ENCODE results near the gene OR7G1. TPM values are rescaled to one million over a fixed set of nuclear protein-coding genes. Genes with fewer than 3 reads are reported as not detected.

OR7G1 gene
- total RNA-seq, 2 donors from 2014 or later, result not detected

GRCh38 chr19:9130965-9131364 is 15.4 kb upstream of the OR7G1 start:
- Histone ChIP-seq H3K4me3 (no peak overlapping the region), H3K27ac (no peak overlapping the region), H3K4me1 (ENCODE audit: control insufficient read depth in 1 of 2, low read depth in 2 of 2) (no peaks in the 10 kb centered on the region), H3K36me3 (no peaks in the 10 kb centered on the region), H3K27me3 (replicated peaks; ENCODE audit: insufficient read depth) (no peaks in the 10 kb centered on the region), H3K9me3 (no peaks in the 10 kb centered on the region)
- DNase-seq (ENCODE audit: low spot score) (no peak), ATAC-seq (ENCODE audit: insufficient number of reproducible peaks, low FRiP score, low read depth) (no peak)
- no peak for TF ChIP-seq CTCF (IDR thresholded peaks at IDR 0.05)

- Histone ChIP-seq H3K36me3 (no peaks in the 10 kb centered on the region), H3K9me3 (no peaks in the 10 kb centered on the region), H3K4me1 (ENCODE audit: control insufficient read depth in 1 of 2, low read depth in 2 of 2) (no peaks in the 10 kb centered on the region), H3K4me3 (no peak overlapping the region), H3K27me3 (replicated peaks; ENCODE audit: insufficient read depth) (no peaks in the 10 kb centered on the region), H3K27ac (no peak overlapping the region)
- no peak for TF ChIP-seq CTCF (IDR thresholded peaks at IDR 0.05)
- DNase-seq (ENCODE audit: low spot score), result no peak
- no peak for ATAC-seq (ENCODE audit: insufficient number of reproducible peaks, low FRiP score, low read depth)
Observed at GRCh38 chr19:9128171-9128570, 12.6 kb upstream of the OR7G1 start.

- TF ChIP-seq CTCF (IDR thresholded peaks at IDR 0.05), result no peak
- DNase-seq (ENCODE audit: low spot score) (no peak), ATAC-seq (ENCODE audit: insufficient number of reproducible peaks, low FRiP score, low read depth) (no peak)
- H3K36me3 ChIP-seq, result no peaks in the 10 kb centered on the region
- H3K27ac ChIP-seq, result no peak within 1 kb of the TSS
- H3K27me3 ChIP-seq (replicated peaks; ENCODE audit: insufficient read depth), result no peaks in the 10 kb centered on the region
- H3K4me3 ChIP-seq, result no peak within 1 kb of the TSS
- no peaks in the 10 kb centered on the region for H3K4me1 ChIP-seq (ENCODE audit: control insufficient read depth in 1 of 2, low read depth in 2 of 2)
- H3K9me3 ChIP-seq, result no peaks in the 10 kb centered on the region
Observed at GRCh38 chr19:9126900-9127405, 11.4 kb upstream of the OR7G1 start, which contains the start of gene OR7G3. Gene OR7G3 (minus strand): TSS chr19:9126950. CDS start chr19:9126950, 0 bp downstream.

- no peaks in the 10 kb centered on the region for H3K4me1 ChIP-seq (ENCODE audit: control insufficient read depth in 1 of 2, low read depth in 2 of 2)
- H3K4me3 ChIP-seq, result no peak overlapping the region
- H3K9me3 ChIP-seq, result no peaks in the 10 kb centered on the region
- no peak for TF ChIP-seq CTCF (IDR thresholded peaks at IDR 0.05)
- H3K27me3 ChIP-seq (replicated peaks; ENCODE audit: insufficient read depth), result no peaks in the 10 kb centered on the region
- DNase-seq (ENCODE audit: low spot score), result no peak
- no peak overlapping the region for H3K27ac ChIP-seq
- H3K36me3 ChIP-seq, result no peaks in the 10 kb centered on the region
- ATAC-seq (ENCODE audit: insufficient number of reproducible peaks, low FRiP score, low read depth), result no peak
Observed at GRCh38 chr19:9116547-9116946, 984 bp upstream of the OR7G1 start.

GRCh38 chr19:9109959-9110358 is 5.6 kb downstream of the OR7G1 start:
- TF ChIP-seq CTCF (IDR thresholded peaks at IDR 0.05), result no peak
- Histone ChIP-seq H3K4me1 (ENCODE audit: control insufficient read depth in 1 of 2, low read depth in 2 of 2) (no peaks in the 10 kb centered on the region), H3K4me3 (no peak overlapping the region), H3K27ac (no peak overlapping the region), H3K9me3 (no peaks in the 10 kb centered on the region), H3K27me3 (replicated peaks; ENCODE audit: insufficient read depth) (no peaks in the 10 kb centered on the region), H3K36me3 (no peaks in the 10 kb centered on the region)
- DNase-seq (ENCODE audit: low spot score) (no peak), ATAC-seq (ENCODE audit: insufficient number of reproducible peaks, low FRiP score, low read depth) (no peak)
